Trophoblast cell (in vitro differentiated cells and primary cell): Measurements from ENCODE around the gene GDNF.

Source experiments
- DNase-seq, 2 donors: peaks; one replicate each; pipeline ENCODE4 v3.0.0-alpha.2; 2016
- H2AFZ ChIP-seq: 2 replicates; pipeline ENCODE4 v1.6.1; 2013; ENCODE audit warnings: low read length, moderate library complexity, mild to moderate bottlenecking; ENCODE audit not compliant: insufficient read depth, poor library complexity
- H2AK5ac ChIP-seq: 2 replicates; pipeline ENCODE4 v1.6.1; 2013; ENCODE audit warnings: mild to moderate bottlenecking, low read length
- H2BK120ac ChIP-seq: 2 replicates; pipeline ENCODE4 v1.6.1; 2013; ENCODE audit warnings: low read length, mild to moderate bottlenecking, moderate library complexity; ENCODE audit not compliant: insufficient read depth, poor library complexity
- H2BK12ac ChIP-seq: 2 replicates; pipeline ENCODE4 v1.6.1; 2013; ENCODE audit warnings: mild to moderate bottlenecking, low read length, moderate library complexity
- H2BK5ac ChIP-seq: 2 replicates; pipeline ENCODE4 v1.6.1; 2013; ENCODE audit warnings: low read length, low read depth, moderate library complexity, mild to moderate bottlenecking; ENCODE audit not compliant: poor library complexity
- H3K14ac ChIP-seq: 2 replicates; pipeline ENCODE4 v1.6.1; 2013; ENCODE audit warnings: mild to moderate bottlenecking, low read length
- H3K18ac ChIP-seq: 2 replicates; pipeline ENCODE4 v1.6.1; 2013; ENCODE audit warnings: mild to moderate bottlenecking, low read length
- H3K23ac ChIP-seq: 2 replicates; pipeline ENCODE4 v1.6.1; 2013; ENCODE audit warnings: low read length
- H3K27ac ChIP-seq: 2 replicates; pipeline ENCODE4 v1.5.1; 2013; ENCODE audit warnings: low read depth, mild to moderate bottlenecking, inconsistent platforms, low read length, moderate library complexity
- H3K27me3 ChIP-seq: 2 replicates; pipeline ENCODE4 v1.6.1; 2013; ENCODE audit warnings: inconsistent platforms, mild to moderate bottlenecking, low read length, moderate library complexity; ENCODE audit not compliant: insufficient read depth
- H3K36me3 ChIP-seq, 2 experiments: 1 replicate in 1 of 2; 2 replicates in 1 of 2; pipeline ENCODE4 v1.6.1; 2013; ENCODE audit warnings: low read length in 2 of 2, mild to moderate bottlenecking in 2 of 2, moderate library complexity in 1 of 2; ENCODE audit not compliant: insufficient read depth in 2 of 2, control insufficient read depth in 1 of 2
- H3K4ac ChIP-seq: 2 replicates; pipeline ENCODE4 v1.6.1; 2013; ENCODE audit warnings: low read depth, mild to moderate bottlenecking, low read length, moderate library complexity
- H3K4me1 ChIP-seq, 2 experiments: 1 replicate in 1 of 2; 2 replicates in 1 of 2; pipeline ENCODE4 v1.6.1; 2013; ENCODE audit warnings: low read length in 2 of 2, mild to moderate bottlenecking in 2 of 2, moderate library complexity in 1 of 2; ENCODE audit not compliant: insufficient read depth in 2 of 2, control insufficient read depth in 1 of 2
- H3K4me2 ChIP-seq: 2 replicates; pipeline ENCODE4 v1.6.1; 2013; ENCODE audit warnings: inconsistent platforms, mild to moderate bottlenecking, low read length, moderate library complexity
- H3K4me3 ChIP-seq: 2 replicates; pipeline ENCODE4 v1.5.1; 2013; ENCODE audit warnings: mild to moderate bottlenecking, low read depth, low read length, inconsistent platforms
- H3K79me1 ChIP-seq: one replicate; pipeline ENCODE4 v1.6.1; 2013; ENCODE audit warnings: low read length
- H3K79me2 ChIP-seq: 2 replicates; pipeline ENCODE4 v1.6.1; 2013; ENCODE audit warnings: low read length, mild to moderate bottlenecking; ENCODE audit not compliant: control insufficient read depth, insufficient read depth, poor library complexity
- H3K9ac ChIP-seq: 2 replicates; pipeline ENCODE4 v1.6.1; 2013; ENCODE audit warnings: mild to moderate bottlenecking, low read length
- H3K9me3 ChIP-seq: 2 replicates; pipeline ENCODE4 v1.6.1; 2013; ENCODE audit warnings: low read depth, mild to moderate bottlenecking, control low read depth, inconsistent platforms, low read length; ENCODE audit not compliant: insufficient read depth
- H4K12ac ChIP-seq: 2 replicates; pipeline ENCODE4 v1.6.1; 2013; ENCODE audit warnings: low read depth, mild to moderate bottlenecking, low read length, moderate library complexity
- H4K8ac ChIP-seq: 2 replicates; pipeline ENCODE4 v1.6.1; 2013; ENCODE audit warnings: low read depth, mild to moderate bottlenecking, low read length, moderate library complexity
- H4K91ac ChIP-seq: one replicate; pipeline ENCODE4 v1.6.1; 2013; ENCODE audit warnings: low read depth, mild to moderate bottlenecking, low read length, moderate library complexity
- WGBS: extraction: QIAGEN DNeasy Blood & Tissue Kit; methylation state at CpG from one replicate; pipeline ENCODE4 v1.1.7; 2013; ENCODE audit warnings: missing lambda C conversion rate; ENCODE audit not compliant: insufficient read length, insufficient coverage; ENCODE audit errors: extremely low coverage; 5-methylcytosine and 5-hydroxymethylcytosine counted together

GDNF gene

GRCh38 chr5:37815913-37816312, 23.9 kb downstream of the GDNF start:
- DNase-seq = no peak
- no peak overlapping the region for H2AFZ ChIP-seq
- H4K8ac ChIP-seq = no peak overlapping the region
- no peaks in the 10 kb centered on the region for H3K79me2 ChIP-seq
- H2BK12ac ChIP-seq = no peak overlapping the region
- H3K79me1 ChIP-seq = no peaks in the 10 kb centered on the region
- H3K27ac ChIP-seq = no peak overlapping the region
- peaks cover 13 to 37% of the 10 kb centered on the region in 2 experiments for H3K36me3 ChIP-seq
- H3K4ac ChIP-seq = no peak overlapping the region
- H3K14ac ChIP-seq = no peak overlapping the region
- no peak overlapping the region for H3K18ac ChIP-seq
- peaks cover 2% of the 10 kb centered on the region for H3K9me3 ChIP-seq
- no peak overlapping the region for H3K9ac ChIP-seq
- no peak overlapping the region for H3K4me3 ChIP-seq
- no peak overlapping the region for H4K91ac ChIP-seq
- no peak overlapping the region for H2AK5ac ChIP-seq
- H3K4me1 ChIP-seq = peaks cover 0 to 1% of the 10 kb centered on the region in 2 experiments
- no peak overlapping the region for H2BK5ac ChIP-seq
- no peak overlapping the region for H3K4me2 ChIP-seq
- no CpG with 5 or more reads among the region's 7 CpGs for WGBS
- no peaks in the 10 kb centered on the region for H3K27me3 ChIP-seq
- H3K23ac ChIP-seq = no peak overlapping the region
- no peak overlapping the region for H4K12ac ChIP-seq
- H2BK120ac ChIP-seq = no peak overlapping the region

- no peak overlapping the region for H3K9ac ChIP-seq
- peaks cover 13 to 37% of the 10 kb centered on the region in 2 experiments for H3K36me3 ChIP-seq
- H3K27me3 ChIP-seq = no peaks in the 10 kb centered on the region
- no peak overlapping the region for H3K4me2 ChIP-seq
- H3K27ac ChIP-seq = no peak overlapping the region
- H3K9me3 ChIP-seq = peaks cover 2% of the 10 kb centered on the region
- no peak overlapping the region for H2AFZ ChIP-seq
- H4K12ac ChIP-seq = no peak overlapping the region
- no peak overlapping the region for H3K4me3 ChIP-seq
- H4K8ac ChIP-seq = no peak overlapping the region
- no peaks in the 10 kb centered on the region for H3K79me1 ChIP-seq
- H2AK5ac ChIP-seq = no peak overlapping the region
- no peak overlapping the region for H4K91ac ChIP-seq
- H3K79me2 ChIP-seq = no peaks in the 10 kb centered on the region
- no peak overlapping the region for H2BK5ac ChIP-seq
- no CpG with 5 or more reads among the region's 11 CpGs for WGBS
- no peak overlapping the region for H3K23ac ChIP-seq
- H3K4ac ChIP-seq = no peak overlapping the region
- no peak for DNase-seq
- H2BK12ac ChIP-seq = no peak overlapping the region
- H3K4me1 ChIP-seq = peaks cover 0 to 1% of the 10 kb centered on the region in 2 experiments
- H3K14ac ChIP-seq = no peak overlapping the region
- H2BK120ac ChIP-seq = no peak overlapping the region
- no peak overlapping the region for H3K18ac ChIP-seq
Measured at GRCh38 chr5:37814699-37815098, 25.1 kb downstream of the GDNF start.

- no peak overlapping the region for H4K91ac ChIP-seq
- H3K27me3 ChIP-seq = no peaks in the 10 kb centered on the region
- peaks cover 11 to 31% of the 10 kb centered on the region in 2 experiments for H3K36me3 ChIP-seq
- no CpG with 5 or more reads among the region's 2 CpGs for WGBS
- no peak overlapping the region for H3K4me2 ChIP-seq
- no peak overlapping the region for H3K4me3 ChIP-seq
- no peak for DNase-seq
- H3K79me2 ChIP-seq = no peaks in the 10 kb centered on the region
- H2BK5ac ChIP-seq = no peak overlapping the region
- no peak overlapping the region for H3K23ac ChIP-seq
- peaks cover 0 to 1% of the 10 kb centered on the region in 2 experiments for H3K4me1 ChIP-seq
- no peak overlapping the region for H2AFZ ChIP-seq
- H2BK12ac ChIP-seq = no peak overlapping the region
- no peak overlapping the region for H3K9ac ChIP-seq
- H3K18ac ChIP-seq = no peak overlapping the region
- H2AK5ac ChIP-seq = no peak overlapping the region
- H4K12ac ChIP-seq = no peak overlapping the region
- H4K8ac ChIP-seq = no peak overlapping the region
- no peak overlapping the region for H3K4ac ChIP-seq
- H3K14ac ChIP-seq = no peak overlapping the region
- no peaks in the 10 kb centered on the region for H3K79me1 ChIP-seq
- H3K27ac ChIP-seq = no peak overlapping the region
- H2BK120ac ChIP-seq = no peak overlapping the region
- no peaks in the 10 kb centered on the region for H3K9me3 ChIP-seq
Measured at GRCh38 chr5:37812365-37812764, 27.5 kb downstream of the GDNF start.

- DNase-seq = no peak
- H3K27me3 ChIP-seq = no peaks in the 10 kb centered on the region
- no peak overlapping the region for H3K23ac ChIP-seq
- H3K4ac ChIP-seq = no peak overlapping the region
- H3K36me3 ChIP-seq = peaks cover 11 to 30% of the 10 kb centered on the region in 2 experiments
- H3K4me1 ChIP-seq = peaks cover 0 to 1% of the 10 kb centered on the region in 2 experiments
- H2BK12ac ChIP-seq = no peak overlapping the region
- H3K27ac ChIP-seq = no peak overlapping the region
- no peak overlapping the region for H4K91ac ChIP-seq
- H3K4me3 ChIP-seq = no peak overlapping the region
- no peak overlapping the region for H3K4me2 ChIP-seq
- no CpG with 5 or more reads among the region's 10 CpGs for WGBS
- no peak overlapping the region for H3K18ac ChIP-seq
- no peaks in the 10 kb centered on the region for H3K79me2 ChIP-seq
- no peak overlapping the region for H4K8ac ChIP-seq
- no peak overlapping the region for H3K9ac ChIP-seq
- no peak overlapping the region for H2BK5ac ChIP-seq
- H2BK120ac ChIP-seq = no peak overlapping the region
- no peak overlapping the region for H2AFZ ChIP-seq
- H3K9me3 ChIP-seq = no peaks in the 10 kb centered on the region
- H2AK5ac ChIP-seq = no peak overlapping the region
- H4K12ac ChIP-seq = no peak overlapping the region
- H3K79me1 ChIP-seq = no peaks in the 10 kb centered on the region
- no peak overlapping the region for H3K14ac ChIP-seq
Measured at GRCh38 chr5:37811866-37812265, 28.0 kb downstream of the GDNF start.
